SIG-M5 treated with dmso at 0.1 percent for 504 hours (cell line): ENCODE measurements around the gene MATN4.

Experiments
- DNase-seq: peaks from one replicate; lab custom pipeline; 2025; ENCODE audit not compliant: unreplicated experiment; lab: John Stamatoyannopoulos, UW

The MATN4 gene

GRCh38 chr20:45254383-45255262, 53.5 kb downstream of the MATN4 start, which contains the start of gene SLPI:
Gene SLPI, minus strand, starts transcription at chr20:45254564. Its CDS starts 21 bp downstream, at chr20:45254543.
- DNase-seq = peak; percentile 96

DNA sequence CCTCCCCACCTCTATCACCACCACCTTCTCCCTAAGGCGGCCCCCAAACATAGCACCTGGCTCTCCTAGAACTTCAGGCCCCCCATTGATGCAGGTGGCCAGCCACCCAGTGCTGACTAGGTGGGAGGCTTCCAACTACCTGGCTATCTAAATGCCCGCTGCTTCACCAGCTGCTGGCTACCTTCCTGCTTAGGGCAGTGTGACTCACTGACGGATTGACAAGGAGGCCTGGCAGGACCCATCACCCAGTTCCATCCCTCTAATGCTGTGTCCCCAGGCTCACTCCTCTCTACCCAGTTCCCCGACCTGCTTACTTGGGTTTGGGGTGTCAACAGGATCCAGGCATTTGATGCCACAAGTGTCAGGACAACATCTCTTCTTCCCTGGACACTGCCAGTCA, 54.8 kb downstream of the MATN4 start:
- DNase-seq = no peak

- no peak for DNase-seq
Observed at GRCh38 chr20:45251884-45252560, 56.1 kb downstream of the MATN4 start.

DNA sequence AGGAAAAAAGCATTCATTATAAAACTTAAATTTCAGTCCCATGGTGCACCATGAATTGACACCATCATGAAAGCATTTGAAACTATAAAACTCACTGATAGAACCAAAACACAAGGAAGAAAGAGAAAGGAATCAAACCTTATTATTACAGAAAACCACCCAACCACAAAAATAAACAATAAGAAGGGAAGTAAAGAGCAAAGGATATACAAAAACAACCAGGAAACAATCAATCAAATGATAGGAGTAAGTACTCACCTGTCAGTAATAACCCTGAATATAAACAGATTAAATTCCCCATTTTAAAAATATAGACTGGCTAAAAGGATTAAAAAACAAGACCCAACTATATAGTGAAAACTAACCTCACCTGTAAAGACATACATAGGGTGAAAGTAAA, 59.5 kb downstream of the MATN4 start:
- no peak for DNase-seq

DNA sequence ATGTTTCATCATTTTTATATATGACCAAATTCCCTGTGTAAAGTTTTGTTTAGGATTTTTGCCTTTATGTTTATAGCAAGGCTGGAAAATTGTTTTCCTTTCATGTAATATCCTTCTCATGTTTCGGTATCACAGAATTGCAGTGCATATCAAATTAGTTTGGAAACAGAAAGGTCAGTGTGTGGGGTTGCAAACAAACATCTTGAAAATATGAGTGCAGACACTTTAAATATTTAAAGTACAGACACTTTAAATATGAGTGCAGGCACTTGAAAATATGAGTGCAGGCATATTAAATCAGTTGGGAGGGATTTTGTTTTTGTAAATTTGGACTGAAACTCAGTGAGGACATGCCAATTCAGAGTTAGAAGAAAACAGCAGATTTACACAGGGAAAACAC, 60.2 kb downstream of the MATN4 start:
- DNase-seq = no peak

GRCh38 chr20:45246109-45246508, 62.0 kb downstream of the MATN4 start:
- DNase-seq = peak; percentile 21
